ENCODE results near the gene PIAS1.

PIAS1 gene

DNA sequence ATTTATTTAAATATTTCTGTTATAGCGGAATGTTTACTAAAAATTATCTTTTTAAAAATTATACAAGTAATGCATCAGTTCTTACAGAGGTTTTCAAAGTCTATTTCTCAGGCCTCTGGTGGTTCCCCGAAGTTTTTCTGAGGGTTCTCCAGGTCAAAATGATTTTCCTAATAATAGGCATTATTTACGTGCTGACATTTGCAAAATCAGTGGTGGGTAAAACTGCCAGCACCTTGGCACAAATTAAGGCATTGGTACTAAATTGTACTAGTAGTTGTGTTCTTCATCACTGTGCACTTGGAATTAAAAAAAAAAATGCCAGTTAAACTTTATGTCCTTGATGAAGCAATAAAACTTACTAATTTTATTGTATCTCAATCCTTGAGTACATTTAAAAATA lies 9.5 kb downstream of the PIAS1 start:
- Histone ChIP-seq H3K9me3 (ENCODE audit: control insufficient read depth, insufficient read depth, low read length) (no peaks in the 10 kb centered on the region), H3K9ac (ENCODE audit: low read depth, low read length) (no peak overlapping the region), H3K36me3 (ENCODE audit: insufficient read depth, low read length) (no peaks in the 10 kb centered on the region), H3K4me1 (ENCODE audit: insufficient read depth, low read length) (peaks cover 7% of the 10 kb centered on the region; the same call in 1 of the 2 replicates)

DNA sequence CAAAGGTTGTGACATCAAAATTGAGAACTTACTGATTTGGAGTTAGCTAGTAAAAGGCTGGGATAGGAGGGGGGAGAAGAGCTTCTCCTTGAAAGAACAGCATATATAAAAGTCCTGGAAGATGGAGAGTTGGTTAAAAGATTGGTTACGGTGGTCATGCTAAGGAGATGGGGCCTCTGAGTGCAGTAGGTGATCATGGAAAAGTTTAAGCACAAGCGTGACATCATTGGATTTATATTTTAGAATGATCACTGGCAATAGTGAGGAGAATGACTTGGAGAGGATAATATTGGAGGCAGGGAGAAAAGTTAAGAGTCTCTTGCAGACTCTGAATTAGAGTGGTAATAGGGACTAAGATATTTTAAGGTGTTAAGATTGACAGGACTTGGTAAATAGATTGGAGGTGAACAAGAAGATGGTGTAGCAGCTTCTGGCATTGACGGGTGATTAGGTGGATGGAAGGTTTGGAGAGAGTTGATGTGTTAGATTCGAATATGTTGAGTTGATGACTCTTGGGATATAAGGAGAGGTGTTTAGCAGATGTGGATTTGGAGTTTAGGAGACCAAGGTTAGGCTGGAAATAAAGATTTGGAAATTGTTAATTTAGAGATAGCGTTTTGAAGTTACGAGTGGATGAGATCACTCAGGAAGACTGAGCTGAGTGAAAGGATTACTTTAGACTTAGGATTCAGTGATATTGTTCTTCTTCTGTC lies 19.6 kb downstream of the PIAS1 start:
- no peaks in the 10 kb centered on the region for H3K9me3 ChIP-seq (ENCODE audit: control insufficient read depth, insufficient read depth, low read length)
- no peak overlapping the region for H3K9ac ChIP-seq (ENCODE audit: low read depth, low read length)
- no peaks in the 10 kb centered on the region for H3K36me3 ChIP-seq (ENCODE audit: insufficient read depth, low read length)
- H3K4me1 ChIP-seq (ENCODE audit: insufficient read depth, low read length), result no peaks in the 10 kb centered on the region

DNA sequence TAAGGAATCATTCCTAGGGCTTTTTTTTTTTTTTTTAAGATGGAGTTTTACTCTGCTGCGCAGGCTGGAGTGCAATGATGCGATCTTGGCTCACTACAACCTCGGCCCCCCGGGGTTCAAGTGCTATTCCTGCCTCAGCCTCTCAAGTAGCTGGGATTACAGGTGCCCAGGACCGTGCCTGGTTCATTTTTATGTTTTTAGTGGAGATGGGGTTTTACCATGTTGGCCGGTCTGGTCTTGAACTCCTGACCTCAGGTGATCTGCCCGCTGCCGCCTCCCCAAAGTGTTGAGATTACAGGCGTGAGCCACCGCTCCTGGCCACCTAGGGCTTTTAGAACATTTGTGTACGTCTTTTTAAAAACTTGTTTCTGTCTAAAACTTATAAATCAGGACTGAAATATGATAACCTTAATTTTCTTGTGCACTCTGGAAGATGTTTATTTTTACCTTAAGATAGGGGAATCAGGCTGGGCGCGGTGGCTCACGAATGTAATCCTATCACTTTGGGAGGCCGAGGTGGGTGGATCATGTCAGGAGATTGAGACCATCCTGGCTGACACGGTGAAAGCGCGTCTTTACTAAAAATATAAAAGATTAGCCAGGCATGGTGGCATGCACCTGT lies 21.8 kb downstream of the PIAS1 start:
- Histone ChIP-seq H3K4me1 (ENCODE audit: insufficient read depth, low read length) (no peaks in the 10 kb centered on the region), H3K9me3 (ENCODE audit: control insufficient read depth, insufficient read depth, low read length) (no peaks in the 10 kb centered on the region), H3K36me3 (ENCODE audit: insufficient read depth, low read length) (no peaks in the 10 kb centered on the region), H3K9ac (ENCODE audit: low read depth, low read length) (no peak overlapping the region)

DNA sequence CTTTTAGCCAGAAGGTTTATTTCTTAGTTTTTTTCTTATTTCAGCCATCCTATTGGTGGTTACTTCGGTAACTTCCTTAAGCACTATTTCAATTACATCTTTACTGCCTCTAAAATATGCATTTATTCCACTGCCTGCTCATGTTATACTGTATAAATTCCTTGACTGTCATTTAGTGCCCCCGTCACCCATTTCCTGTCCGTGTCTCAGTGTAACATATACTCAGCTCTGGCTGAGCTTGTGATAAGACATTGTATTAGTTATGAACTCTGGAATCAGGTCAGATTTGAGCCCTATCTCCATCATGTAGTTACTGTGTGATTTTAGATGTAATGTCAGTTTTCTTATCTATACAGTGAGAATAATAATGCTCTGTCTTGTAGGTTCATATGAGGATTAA lies 24.2 kb downstream of the PIAS1 start:
- Histone ChIP-seq H3K36me3 (ENCODE audit: insufficient read depth, low read length) (no peaks in the 10 kb centered on the region), H3K4me1 (ENCODE audit: insufficient read depth, low read length) (peaks cover 14% of the 10 kb centered on the region; the same call in 1 of the 2 replicates), H3K9ac (ENCODE audit: low read depth, low read length) (no peak overlapping the region), H3K9me3 (ENCODE audit: control insufficient read depth, insufficient read depth, low read length) (no peaks in the 10 kb centered on the region)

DNA sequence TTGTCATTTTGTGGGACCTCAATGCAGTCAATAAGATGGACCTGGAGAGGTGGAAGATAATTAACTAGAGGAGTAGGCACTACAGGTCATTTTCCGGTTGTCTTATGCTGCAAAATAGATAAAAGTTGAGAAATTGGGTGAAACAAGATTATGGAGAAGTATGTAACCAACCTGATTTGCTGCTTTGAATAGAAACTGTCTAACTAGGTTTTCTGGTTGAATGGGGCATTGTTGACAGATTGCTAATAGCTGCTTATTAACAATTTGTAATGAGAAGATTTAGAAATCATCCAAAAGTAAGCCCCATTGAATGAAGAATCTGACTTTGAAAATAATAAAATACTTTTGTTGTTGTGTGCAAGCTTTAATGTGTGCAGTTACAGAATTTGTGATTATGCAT lies 26.2 kb downstream of the PIAS1 start:
- no peak overlapping the region for H3K9ac ChIP-seq (ENCODE audit: low read depth, low read length)
- peaks cover 23% of the 10 kb centered on the region; the same call in 1 of the 2 replicates for H3K4me1 ChIP-seq (ENCODE audit: insufficient read depth, low read length)
- H3K36me3 ChIP-seq (ENCODE audit: insufficient read depth, low read length), result no peaks in the 10 kb centered on the region
- H3K9me3 ChIP-seq (ENCODE audit: control insufficient read depth, insufficient read depth, low read length), result no peaks in the 10 kb centered on the region

DNA sequence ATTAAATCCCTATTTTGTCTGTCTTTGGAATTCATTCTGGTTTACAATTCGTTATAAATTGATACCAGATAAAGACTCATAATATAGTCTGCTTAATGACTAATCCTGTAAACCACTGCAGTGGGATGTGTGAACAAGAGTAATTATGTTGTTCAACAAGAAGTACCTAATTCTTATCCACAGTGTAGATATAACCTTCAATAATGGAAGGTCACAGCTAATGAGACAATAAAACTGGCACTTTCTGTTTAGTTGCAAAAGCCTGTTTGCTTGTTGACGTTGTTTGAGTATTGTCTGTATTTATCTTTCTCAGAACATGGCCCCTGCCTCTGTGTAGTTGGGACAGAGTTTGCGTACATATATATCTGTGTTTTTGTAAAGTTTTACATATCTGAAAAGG lies 26.7 kb downstream of the PIAS1 start:
- H3K36me3 ChIP-seq (ENCODE audit: insufficient read depth, low read length), result no peaks in the 10 kb centered on the region
- peaks cover 23% of the 10 kb centered on the region; the same call in 1 of the 2 replicates for H3K4me1 ChIP-seq (ENCODE audit: insufficient read depth, low read length)
- no peaks in the 10 kb centered on the region for H3K9me3 ChIP-seq (ENCODE audit: control insufficient read depth, insufficient read depth, low read length)
- H3K9ac ChIP-seq (ENCODE audit: low read depth, low read length), result no peak overlapping the region

DNA sequence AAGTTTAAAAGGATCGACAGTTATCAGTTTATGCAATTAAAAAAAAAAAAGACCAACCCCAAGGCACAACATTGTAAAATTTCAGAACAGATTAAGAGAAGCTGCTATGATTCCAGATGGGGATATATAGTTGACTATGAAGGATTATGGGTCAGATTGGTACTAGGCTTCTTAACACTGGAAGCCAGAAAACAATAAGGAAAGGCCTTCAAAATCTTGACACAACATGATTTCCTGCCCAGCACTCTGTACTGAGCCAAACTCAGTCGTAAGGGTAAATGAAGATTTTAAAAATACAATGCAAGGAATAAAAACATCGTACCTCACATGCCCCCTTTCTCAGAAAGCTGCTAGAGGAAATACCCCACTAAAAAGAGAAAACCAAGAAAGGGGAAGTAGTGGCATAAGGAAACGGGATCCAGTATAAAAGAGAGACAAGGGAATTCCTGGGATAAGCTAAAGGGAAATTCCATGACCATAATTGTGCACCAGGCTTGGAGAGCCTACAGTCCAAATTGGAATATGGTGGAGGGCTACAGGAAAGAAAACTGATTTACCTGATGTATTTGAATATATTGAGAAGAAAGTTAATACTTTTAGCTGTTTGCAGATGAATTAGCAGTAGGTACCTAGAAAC lies 27.9 kb downstream of the PIAS1 start:
- H3K9me3 ChIP-seq (ENCODE audit: control insufficient read depth, insufficient read depth, low read length), result no peaks in the 10 kb centered on the region
- no peak overlapping the region for H3K9ac ChIP-seq (ENCODE audit: low read depth, low read length)
- H3K36me3 ChIP-seq (ENCODE audit: insufficient read depth, low read length), result no peaks in the 10 kb centered on the region; the same call in 1 of the 2 replicates
- peaks cover 23% of the 10 kb centered on the region; the same call in 1 of the 2 replicates for H3K4me1 ChIP-seq (ENCODE audit: insufficient read depth, low read length)

DNA sequence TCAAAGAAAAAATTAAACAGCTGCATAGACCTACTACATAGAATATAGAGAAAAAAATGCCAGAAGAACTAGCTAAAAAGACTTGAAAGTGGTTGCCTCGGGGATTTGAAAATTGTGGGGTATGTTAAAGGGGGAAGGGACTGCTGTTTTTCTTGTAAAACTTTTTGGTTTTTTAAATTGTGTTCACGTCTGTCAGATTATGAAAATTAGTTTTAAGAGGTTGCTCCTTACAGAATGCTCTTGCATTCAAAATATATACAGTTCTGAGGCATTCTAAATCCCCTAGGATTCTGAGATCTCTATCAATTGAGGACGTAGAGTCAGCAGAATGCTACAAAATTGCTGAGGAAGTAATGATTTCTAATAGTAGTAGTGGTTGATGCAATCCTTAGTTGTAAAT lies 28.6 kb downstream of the PIAS1 start:
- no peaks in the 10 kb centered on the region; the same call in 1 of the 2 replicates for H3K36me3 ChIP-seq (ENCODE audit: insufficient read depth, low read length)
- H3K9me3 ChIP-seq (ENCODE audit: control insufficient read depth, insufficient read depth, low read length), result no peaks in the 10 kb centered on the region
- H3K4me1 ChIP-seq (ENCODE audit: insufficient read depth, low read length), result peaks cover 23% of the 10 kb centered on the region; the same call in 1 of the 2 replicates
- no peak overlapping the region for H3K9ac ChIP-seq (ENCODE audit: low read depth, low read length)

DNA sequence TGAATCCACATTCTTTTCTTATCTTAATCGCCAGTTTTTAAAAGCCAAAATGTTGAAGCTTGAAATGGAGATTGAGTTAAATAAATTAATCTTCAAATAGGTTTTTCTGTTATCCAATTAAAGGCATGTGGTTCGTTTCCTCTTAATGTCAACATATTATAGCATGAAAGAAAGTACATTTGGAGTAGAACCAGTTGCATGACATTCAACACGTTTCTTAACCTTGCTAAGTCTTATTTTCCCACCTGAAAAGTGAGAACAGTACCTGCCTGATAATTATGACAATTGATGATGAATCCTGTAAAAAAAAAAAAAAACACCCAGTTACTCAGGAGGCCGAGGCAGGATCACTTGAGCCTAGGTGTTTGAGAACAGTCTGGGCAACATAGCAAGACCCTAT lies 29.3 kb downstream of the PIAS1 start:
- Histone ChIP-seq H3K4me1 (ENCODE audit: insufficient read depth, low read length) (peaks cover 23% of the 10 kb centered on the region; the same call in 1 of the 2 replicates), H3K9ac (ENCODE audit: low read depth, low read length) (no peak overlapping the region), H3K36me3 (ENCODE audit: insufficient read depth, low read length) (no peaks in the 10 kb centered on the region; the same call in 1 of the 2 replicates), H3K9me3 (ENCODE audit: control insufficient read depth, insufficient read depth, low read length) (no peaks in the 10 kb centered on the region)

DNA sequence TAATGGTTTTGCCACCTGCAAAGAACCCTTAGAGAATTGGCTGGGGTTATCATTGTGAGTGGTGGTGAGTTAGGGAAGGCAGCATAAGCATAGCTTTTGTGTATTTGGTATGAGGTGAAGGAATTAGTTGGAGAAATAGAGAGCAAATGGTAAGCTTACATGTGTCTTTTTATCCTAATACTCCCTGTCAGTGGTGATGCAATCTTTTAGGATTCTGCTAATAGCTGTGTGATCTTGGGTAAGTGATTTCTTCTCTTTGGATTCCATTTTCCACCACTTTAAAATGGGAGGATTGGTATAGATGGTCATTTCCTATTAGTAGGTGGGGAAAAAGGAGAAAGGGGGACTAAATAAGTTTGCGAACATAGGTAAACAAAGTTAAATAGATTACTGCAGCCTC lies 30.9 kb downstream of the PIAS1 start:
- H3K9ac ChIP-seq (ENCODE audit: low read depth, low read length), result no peak overlapping the region
- H3K36me3 ChIP-seq (ENCODE audit: insufficient read depth, low read length), result no peaks in the 10 kb centered on the region; the same call in 1 of the 2 replicates
- H3K4me1 ChIP-seq (ENCODE audit: insufficient read depth, low read length), result peaks cover 23% of the 10 kb centered on the region; the same call in 1 of the 2 replicates
- H3K9me3 ChIP-seq (ENCODE audit: control insufficient read depth, insufficient read depth, low read length), result no peaks in the 10 kb centered on the region

DNA sequence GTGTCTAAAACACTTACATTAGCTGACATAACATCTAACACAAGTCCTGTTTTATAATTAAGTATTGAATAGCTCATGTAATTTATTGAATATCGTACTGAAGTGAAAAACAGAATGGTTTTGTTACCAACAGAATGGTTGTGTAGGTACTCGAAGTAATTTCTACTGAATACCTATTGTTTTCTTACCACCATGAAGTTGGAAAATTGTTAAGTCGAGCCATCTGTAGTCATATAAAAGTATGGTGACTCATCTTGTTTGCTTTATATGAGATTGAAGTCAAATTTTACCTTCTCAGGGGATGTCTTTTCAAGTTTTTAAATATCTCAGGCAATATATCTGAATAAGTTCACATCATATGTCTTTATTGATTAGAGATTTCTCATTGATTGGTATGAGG lies 37.6 kb downstream of the PIAS1 start:
- no peaks in the 10 kb centered on the region for H3K36me3 ChIP-seq (ENCODE audit: insufficient read depth, low read length)
- peaks cover 7% of the 10 kb centered on the region for H3K9me3 ChIP-seq (ENCODE audit: control insufficient read depth, insufficient read depth, low read length)
- no peak overlapping the region for H3K9ac ChIP-seq (ENCODE audit: low read depth, low read length)
- no peaks in the 10 kb centered on the region for H3K4me1 ChIP-seq (ENCODE audit: insufficient read depth, low read length)

DNA sequence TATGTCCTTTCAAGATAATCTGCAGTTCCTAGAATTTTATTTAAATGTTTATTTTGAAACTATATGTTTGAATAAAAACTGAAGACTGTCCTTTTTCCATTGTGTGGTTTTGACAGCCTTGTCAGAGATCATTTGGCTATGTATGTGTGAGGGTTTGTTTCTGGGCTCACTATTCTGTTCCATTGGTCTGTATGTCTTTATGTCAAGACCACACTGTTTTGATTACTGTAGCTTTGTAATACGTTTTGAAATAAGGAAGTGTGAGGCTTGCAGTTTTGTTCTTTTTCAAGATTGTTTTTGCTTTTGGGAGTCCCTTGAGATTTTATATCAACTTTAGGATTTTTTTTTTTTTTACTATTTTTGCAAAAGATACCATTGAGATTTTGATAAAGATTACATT lies 42.0 kb downstream of the PIAS1 start:
- no peaks in the 10 kb centered on the region for H3K4me1 ChIP-seq (ENCODE audit: insufficient read depth, low read length)
- H3K36me3 ChIP-seq (ENCODE audit: insufficient read depth, low read length), result no peaks in the 10 kb centered on the region
- peaks cover 12% of the 10 kb centered on the region for H3K9me3 ChIP-seq (ENCODE audit: control insufficient read depth, insufficient read depth, low read length)
- H3K9ac ChIP-seq (ENCODE audit: low read depth, low read length), result no peak overlapping the region

DNA sequence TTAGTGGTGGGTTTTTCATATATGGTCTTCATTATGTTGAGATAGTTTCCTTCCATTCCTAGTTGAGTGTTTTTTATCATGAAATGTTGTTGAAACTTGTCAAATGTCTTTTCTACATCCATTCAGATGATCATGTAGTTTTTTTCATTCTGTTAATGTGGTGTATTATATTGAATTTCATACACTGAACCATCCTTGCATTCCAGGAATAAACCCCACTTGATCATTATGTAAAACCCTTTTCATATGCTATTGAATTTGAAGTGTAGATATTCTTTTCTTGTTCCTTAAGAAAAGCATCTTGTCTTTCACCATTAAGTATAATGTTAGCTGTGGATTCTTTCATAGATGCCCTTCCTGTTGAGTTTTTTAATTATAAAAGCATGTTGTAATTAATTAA lies 42.9 kb downstream of the PIAS1 start:
- H3K4me1 ChIP-seq (ENCODE audit: insufficient read depth, low read length), result no peaks in the 10 kb centered on the region
- H3K9ac ChIP-seq (ENCODE audit: low read depth, low read length), result no peak overlapping the region
- H3K36me3 ChIP-seq (ENCODE audit: insufficient read depth, low read length), result no peaks in the 10 kb centered on the region
- H3K9me3 ChIP-seq (ENCODE audit: control insufficient read depth, insufficient read depth, low read length), result peaks cover 12% of the 10 kb centered on the region

DNA sequence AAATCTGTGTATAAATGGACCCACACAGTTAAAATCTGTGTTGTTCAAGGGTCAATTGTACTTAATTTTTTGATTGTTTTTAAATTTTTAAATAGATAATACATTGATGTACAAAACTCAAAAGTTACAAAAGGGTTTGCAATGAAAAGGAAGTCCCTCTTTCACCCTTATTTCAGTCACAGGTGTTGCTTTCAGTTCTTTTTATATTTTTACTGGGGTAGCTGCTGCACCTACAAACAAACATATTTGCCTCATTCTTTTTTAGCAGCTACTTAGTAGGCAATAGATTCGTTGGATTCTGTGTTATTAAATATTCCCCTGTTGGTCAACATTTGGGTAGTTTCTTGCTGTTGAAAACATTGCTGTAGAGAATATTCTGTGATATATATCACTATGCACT lies 44.4 kb downstream of the PIAS1 start:
- H3K9ac ChIP-seq (ENCODE audit: low read depth, low read length), result no peak overlapping the region
- no peaks in the 10 kb centered on the region for H3K36me3 ChIP-seq (ENCODE audit: insufficient read depth, low read length)
- peaks cover 12% of the 10 kb centered on the region for H3K9me3 ChIP-seq (ENCODE audit: control insufficient read depth, insufficient read depth, low read length)
- H3K4me1 ChIP-seq (ENCODE audit: insufficient read depth, low read length), result no peaks in the 10 kb centered on the region

DNA sequence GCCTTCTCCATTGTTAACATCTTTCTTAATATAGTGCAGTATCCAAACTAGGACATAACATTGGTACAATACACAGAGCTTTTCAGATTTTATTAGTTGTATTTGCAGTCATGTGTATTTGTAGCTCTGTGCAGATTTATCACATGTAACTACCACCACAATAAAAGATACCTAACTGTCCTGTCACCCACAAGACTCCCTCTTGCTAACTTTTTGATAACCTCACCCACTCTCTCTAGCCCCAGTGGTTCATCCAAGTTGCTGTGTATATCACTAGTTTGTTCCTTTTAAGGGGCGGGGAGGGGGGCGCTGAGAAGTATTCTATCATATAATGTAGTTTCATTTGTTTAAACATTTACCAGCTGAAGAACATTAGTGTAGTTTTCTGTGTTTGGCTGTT lies 46.1 kb downstream of the PIAS1 start:
- Histone ChIP-seq H3K9me3 (ENCODE audit: control insufficient read depth, insufficient read depth, low read length) (peaks cover 12% of the 10 kb centered on the region), H3K36me3 (ENCODE audit: insufficient read depth, low read length) (no peaks in the 10 kb centered on the region), H3K4me1 (ENCODE audit: insufficient read depth, low read length) (no peaks in the 10 kb centered on the region), H3K9ac (ENCODE audit: low read depth, low read length) (no peak overlapping the region)
